Keratinocyte (primary cell): ENCODE results near the gene VPREB1. TPM values are rescaled to one million over a fixed set of nuclear protein-coding genes. Genes with fewer than 3 reads are reported as not detected.

Experiments used
- DNase-seq: peaks from one replicate; pipeline ENCODE4 v3.0.0-alpha.2; 2011; ENCODE audit warnings: low read depth, missing footprints, low spot score
- FAIRE-seq: peaks from 2 replicates; lab custom pipeline; 2011; peaks lifted over from hg19 to GRCh38; lab: Jason Lieb, UNC
- H2AFZ ChIP-seq: 2 replicates; pipeline ENCODE4 v1.6.0; 2012; ENCODE audit warnings: low read length, control low read depth, inconsistent platforms; ENCODE audit not compliant: control insufficient read depth
- H3K27ac ChIP-seq: 2 replicates; pipeline ENCODE4 v1.5.1; 2011; ENCODE audit warnings: low read length; ENCODE audit not compliant: control insufficient read depth, insufficient read depth
- H3K27me3 ChIP-seq: 3 replicates; pipeline ENCODE4 v1.6.0; 2011; ENCODE audit warnings: low read length; ENCODE audit not compliant: control insufficient read depth, insufficient read depth; ENCODE audit errors: extremely low read depth
- H3K36me3 ChIP-seq, 2 experiments: 2 replicates in 1 of 2; 3 replicates in 1 of 2; pipeline ENCODE4 v1.5.1; 2011; ENCODE audit warnings: low read length in 2 of 2, mild to moderate bottlenecking in 1 of 2; ENCODE audit not compliant: control insufficient read depth in 2 of 2, insufficient read depth in 2 of 2; ENCODE audit errors: extremely low read depth in 1 of 2
- H3K4me1 ChIP-seq: 3 replicates; pipeline ENCODE4 v1.5.1; 2011; ENCODE audit warnings: low read length; ENCODE audit not compliant: control insufficient read depth, insufficient read depth; ENCODE audit errors: extremely low read depth
- H3K4me2 ChIP-seq: 3 replicates; pipeline ENCODE4 v1.6.0; 2011; ENCODE audit warnings: low read depth, low read length; ENCODE audit not compliant: control insufficient read depth, insufficient read depth; ENCODE audit errors: extremely low read depth
- H3K4me3 ChIP-seq, 3 experiments: fragments of 200-600 bp in 1 of 3; sonication (generic) in 1 of 3; 2 replicates in 2 of 3; 3 replicates in 1 of 3; pipeline ENCODE4 v1.5.1; 2011 to 2016; ENCODE audit warnings: low read length in 3 of 3, mild to moderate bottlenecking in 3 of 3, control low read depth in 2 of 3, inconsistent platforms in 1 of 3, low read depth in 1 of 3, mixed read lengths in 1 of 3, mixed run types in 1 of 3, moderate library complexity in 1 of 3; ENCODE audit not compliant: control insufficient read depth in 2 of 3, insufficient read depth in 2 of 3; ENCODE audit errors: extremely low read depth in 1 of 3
- H3K79me2 ChIP-seq: 2 replicates; pipeline ENCODE4 v1.6.0; 2012; ENCODE audit warnings: low read length; ENCODE audit not compliant: control insufficient read depth, insufficient read depth
- H3K9ac ChIP-seq: 3 replicates; pipeline ENCODE4 v1.6.0; 2011; ENCODE audit warnings: low read length; ENCODE audit not compliant: control insufficient read depth, insufficient read depth; ENCODE audit errors: extremely low read depth
- H3K9me1 ChIP-seq: 3 replicates; pipeline ENCODE4 v1.6.0; 2011; ENCODE audit warnings: low read length; ENCODE audit not compliant: control insufficient read depth, insufficient read depth; ENCODE audit errors: extremely low read depth
- H3K9me3 ChIP-seq: 2 replicates; pipeline ENCODE4 v1.5.1; 2012; ENCODE audit warnings: low read depth, low read length; ENCODE audit not compliant: control insufficient read depth
- H4K20me1 ChIP-seq: 3 replicates; pipeline ENCODE4 v1.6.0; 2011; ENCODE audit warnings: low read length; ENCODE audit not compliant: control insufficient read depth, insufficient read depth; ENCODE audit errors: extremely low read depth
- EZH2 ChIP-seq: IDR thresholded peaks from one replicate; pipeline ENCODE4 v1.6.1; 2012; ENCODE audit warnings: inconsistent platforms, mild to moderate bottlenecking, low read length, moderate library complexity
- dilution Hi-C: fragments of 300-500 bp; cut with MboI; formaldehyde crosslinking; loops from one replicate; pipeline ENCODE4 v1.7.0; 2020; ENCODE audit warnings: low sequenced_read_pairs; ENCODE audit not compliant: extremely low pct_ligation_motif_present
- polyA plus RNA-seq, 5 experiments: library from polyadenylated mRNA; depleted of rRNA in 3 of 5; stranded (reverse) in 3 of 5; stranded (forward) in 1 of 5; unstranded in 1 of 5; fragments of >200 nt; gene quantifications; 1 replicate in 1 of 5; 2 replicates in 3 of 5; 3 replicates in 1 of 5; pipeline versions ENCODE4 v1.2.1 to v1.2.3, GENCODE V29; 2011 to 2012; ENCODE audit warnings: missing spikeins in 2 of 5, low read depth in 1 of 5, low replicate concordance in 1 of 5
- TF ChIP-seq, protein P1 (sequence below), 3 experiments: IDR thresholded peaks in 1 of 3; conservative IDR thresholded peaks in 1 of 3; optimal IDR thresholded peaks in 1 of 3; 2 replicates in 2 of 3; 3 replicates in 1 of 3; pipeline versions ENCODE3 to v1.5.1; 2011; ENCODE audit warnings: low read length in 3 of 3, mild to moderate bottlenecking in 3 of 3, moderate library complexity in 2 of 3, control low read depth in 1 of 3, inconsistent platforms in 1 of 3; ENCODE audit not compliant: insufficient read depth in 2 of 3; ENCODE audit errors: extremely low read depth in 1 of 3

The VPREB1 gene
- polyA plus RNA-seq, 1 donor (not counting 4 experiments of a cell fraction or from before 2014, with no cell fraction given): not detected

- no peak overlapping the region for H3K4me3 ChIP-seq
- TF ChIP-seq, protein P1, sequence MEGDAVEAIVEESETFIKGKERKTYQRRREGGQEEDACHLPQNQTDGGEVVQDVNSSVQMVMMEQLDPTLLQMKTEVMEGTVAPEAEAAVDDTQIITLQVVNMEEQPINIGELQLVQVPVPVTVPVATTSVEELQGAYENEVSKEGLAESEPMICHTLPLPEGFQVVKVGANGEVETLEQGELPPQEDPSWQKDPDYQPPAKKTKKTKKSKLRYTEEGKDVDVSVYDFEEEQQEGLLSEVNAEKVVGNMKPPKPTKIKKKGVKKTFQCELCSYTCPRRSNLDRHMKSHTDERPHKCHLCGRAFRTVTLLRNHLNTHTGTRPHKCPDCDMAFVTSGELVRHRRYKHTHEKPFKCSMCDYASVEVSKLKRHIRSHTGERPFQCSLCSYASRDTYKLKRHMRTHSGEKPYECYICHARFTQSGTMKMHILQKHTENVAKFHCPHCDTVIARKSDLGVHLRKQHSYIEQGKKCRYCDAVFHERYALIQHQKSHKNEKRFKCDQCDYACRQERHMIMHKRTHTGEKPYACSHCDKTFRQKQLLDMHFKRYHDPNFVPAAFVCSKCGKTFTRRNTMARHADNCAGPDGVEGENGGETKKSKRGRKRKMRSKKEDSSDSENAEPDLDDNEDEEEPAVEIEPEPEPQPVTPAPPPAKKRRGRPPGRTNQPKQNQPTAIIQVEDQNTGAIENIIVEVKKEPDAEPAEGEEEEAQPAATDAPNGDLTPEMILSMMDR (optimal IDR thresholded peaks at IDR 0.05 in 1 of 3, IDR thresholded peaks at IDR 0.05 in 1 of 3, conservative IDR thresholded peaks at IDR 0.05 in 1 of 3; ENCODE audit: extremely low read depth in 1 of 3, insufficient read depth in 2 of 3, low read length in 3 of 3): no peak
- TF ChIP-seq EZH2: no peak
- no peaks in the 10 kb centered on the region for H3K36me3 ChIP-seq
- dilution Hi-C loops: no loop called here
- H3K9ac ChIP-seq: no peak overlapping the region
- DNase-seq (no peak), FAIRE-seq (no peak)
- H3K79me2 ChIP-seq: no peaks in the 10 kb centered on the region
- H3K4me2 ChIP-seq: no peak overlapping the region
- peaks cover 2% of the 10 kb centered on the region for H3K4me1 ChIP-seq
- H4K20me1 ChIP-seq: no peaks in the 10 kb centered on the region
- no peak overlapping the region for H2AFZ ChIP-seq
- H3K9me3 ChIP-seq: no peaks in the 10 kb centered on the region
- H3K27me3 ChIP-seq: peaks cover 16% of the 10 kb centered on the region
- no peak overlapping the region for H3K27ac ChIP-seq
- no peaks in the 10 kb centered on the region for H3K9me1 ChIP-seq
These were observed 5.2 kb upstream of the VPREB1 start for GRCh38 chr22:22239311-22239939.

DNA sequence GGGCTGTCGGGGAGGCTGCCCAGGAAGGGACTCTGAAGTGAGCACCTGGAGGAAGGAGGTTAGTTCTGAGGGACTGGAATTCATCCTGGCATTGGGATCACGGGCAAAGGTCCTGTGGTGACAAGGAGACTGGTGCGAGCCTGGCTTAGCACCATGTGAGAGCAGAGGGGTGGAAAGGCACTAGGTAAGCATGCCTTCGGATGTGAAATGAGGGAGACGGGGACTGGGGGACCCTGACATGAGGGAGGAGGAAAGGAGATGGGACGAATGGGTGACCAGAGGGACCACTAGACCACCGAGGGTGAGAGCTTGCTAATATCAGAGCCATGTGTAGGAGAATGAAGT, 3.1 kb upstream of the VPREB1 start:
- no peaks in the 10 kb centered on the region for H4K20me1 ChIP-seq
- no peak overlapping the region for H3K4me2 ChIP-seq
- no peaks in the 10 kb centered on the region for H3K36me3 ChIP-seq
- H2AFZ ChIP-seq: no peak overlapping the region
- H3K9ac ChIP-seq: no peak overlapping the region
- no peaks in the 10 kb centered on the region for H3K79me2 ChIP-seq
- H3K9me1 ChIP-seq: no peaks in the 10 kb centered on the region
- dilution Hi-C loops: no loop called here
- DNase-seq (no peak), FAIRE-seq (no peak)
- no peak overlapping the region for H3K4me3 ChIP-seq
- no peaks in the 10 kb centered on the region for H3K9me3 ChIP-seq
- H3K27ac ChIP-seq: no peak overlapping the region
- H3K4me1 ChIP-seq: no peaks in the 10 kb centered on the region
- TF ChIP-seq EZH2: no peak
- TF ChIP-seq, protein P1 (optimal IDR thresholded peaks at IDR 0.05 in 1 of 3, IDR thresholded peaks at IDR 0.05 in 1 of 3, conservative IDR thresholded peaks at IDR 0.05 in 1 of 3; ENCODE audit: extremely low read depth in 1 of 3, insufficient read depth in 2 of 3, low read length in 3 of 3): no peak
- peaks cover 16% of the 10 kb centered on the region for H3K27me3 ChIP-seq
